OCI-LY7 (cell line): ENCODE measurements around the gene SH3TC1. TPM values are rescaled to one million over a fixed set of nuclear protein-coding genes. Genes with fewer than 3 reads are reported as not detected.

Source experiments
- BruUV-seq: library from RNA; stranded (reverse); fragments of 400-500 nt; replicated peaks from 2 replicates; lab custom pipeline; 2021; lab: Mats Ljungman, UMichigan
- CTCF ChIA-PET: fragments of 300-600 bp; sonication (Branson Sonifier 250); formaldehyde crosslinking; loops from one replicate; lab custom pipeline; 2022; ENCODE audit warnings: antibody characterized with exemption; ENCODE audit not compliant: unreplicated experiment; lab: Charles Lee
- POLR2A ChIA-PET: fragments of 300-600 bp; sonication (Branson Sonifier 250); formaldehyde crosslinking; loops from one replicate; lab custom pipeline; 2022; ENCODE audit warnings: antibody characterized with exemption; lab: Charles Lee
- DNase-seq: peaks from one replicate; pipeline ENCODE4 v3.0.0-alpha.2; 2015; ENCODE audit warnings: low spot score
- H2AFZ ChIP-seq: fragments of 200-600 bp; sonication (generic), shearing (Covaris generic); 2 replicates; pipeline ENCODE4 v1.6.1; 2014; ENCODE audit warnings: mild to moderate bottlenecking, antibody characterized with exemption, low read length, moderate library complexity
- H3K27ac ChIP-seq: fragments of 200-600 bp; sonication (generic); 2 replicates; pipeline ENCODE4 v1.5.1; 2014; ENCODE audit warnings: mixed run types, low read depth, mild to moderate bottlenecking, moderate library complexity, low read length, inconsistent platforms; ENCODE audit not compliant: poor library complexity, severe bottlenecking
- H3K36me3 ChIP-seq: fragments of 200-600 bp; sonication (generic); 2 replicates; pipeline ENCODE4 v1.6.1; 2014; ENCODE audit warnings: mild to moderate bottlenecking, antibody characterized with exemption, low read length, moderate library complexity, mixed read lengths; ENCODE audit not compliant: insufficient read depth
- H3K4me1 ChIP-seq: fragments of 200-600 bp; sonication (generic); 2 replicates; pipeline ENCODE4 v1.5.1; 2014; ENCODE audit warnings: mild to moderate bottlenecking, low read length; ENCODE audit not compliant: insufficient read depth, poor library complexity, severe bottlenecking
- H3K4me2 ChIP-seq: fragments of 200-600 bp; sonication (generic); 2 replicates; pipeline ENCODE4 v1.6.1; 2014; ENCODE audit warnings: mild to moderate bottlenecking, low read length
- H3K4me3 ChIP-seq: fragments of 200-600 bp; sonication (generic); 2 replicates; pipeline ENCODE4 v1.5.1; 2014; ENCODE audit warnings: mild to moderate bottlenecking, low read depth, low read length; ENCODE audit not compliant: poor library complexity, severe bottlenecking
- H3K79me2 ChIP-seq: fragments of 200-600 bp; sonication (generic); 2 replicates; pipeline ENCODE4 v1.6.1; 2016; ENCODE audit warnings: low read depth, mild to moderate bottlenecking, low read length, moderate library complexity, mixed read lengths; ENCODE audit not compliant: insufficient read depth
- H3K9me2 ChIP-seq: fragments of 200-600 bp; sonication (generic); 2 replicates; pipeline ENCODE4 v1.6.1; 2016; ENCODE audit warnings: mild to moderate bottlenecking, low read length, mixed read lengths; ENCODE audit not compliant: insufficient read depth
- H3K9me3 ChIP-seq: fragments of 200-600 bp; sonication (generic); 2 replicates; pipeline ENCODE4 v1.6.1; 2014; ENCODE audit warnings: mild to moderate bottlenecking, mixed run types, low read length, mixed read lengths
- H4K20me1 ChIP-seq: fragments of 200-600 bp; sonication (generic); 2 replicates; pipeline ENCODE4 v1.6.1; 2014; ENCODE audit warnings: mild to moderate bottlenecking, antibody characterized with exemption, low read length, moderate library complexity, mixed read lengths; ENCODE audit not compliant: insufficient read depth
- CTCF ChIP-seq: fragments of 200-600 bp; sonication (generic); conservative IDR thresholded peaks from 2 replicates; pipeline ENCODE4 v1.5.1; 2014; ENCODE audit warnings: mild to moderate bottlenecking, antibody characterized with exemption, low read length, moderate library complexity, mixed read lengths
- EZH2phosphoT487 ChIP-seq: fragments of 200-600 bp; sonication (generic); IDR thresholded peaks from 2 replicates; pipeline ENCODE4 v1.6.1; 2018; ENCODE audit warnings: low read depth, borderline replicate concordance, mild to moderate bottlenecking, mixed run types, antibody characterized with exemption, low read length, moderate library complexity, mixed read lengths
- intact Hi-C: fragments of 100-400 bp; cut with micrococcal nuclease; formaldehyde crosslinking; loops from one replicate; pipeline ENCODE4 v1.10.0; 2022; ENCODE audit not compliant: unreplicated experiment
- total RNA-seq, 2 experiments: library from RNA; depleted of rRNA in 1 of 2; stranded (reverse); fragments of >200 nt in 1 of 2; shearing (Covaris generic) in 1 of 2; gene quantifications; 2 replicates each; pipeline ENCODE4 v1.2.3, GENCODE V29; 2014 to 2022

SH3TC1 gene
- total RNA-seq, 2 experiments from 2014 or later: 17.5 to 42.4 TPM

DNA sequence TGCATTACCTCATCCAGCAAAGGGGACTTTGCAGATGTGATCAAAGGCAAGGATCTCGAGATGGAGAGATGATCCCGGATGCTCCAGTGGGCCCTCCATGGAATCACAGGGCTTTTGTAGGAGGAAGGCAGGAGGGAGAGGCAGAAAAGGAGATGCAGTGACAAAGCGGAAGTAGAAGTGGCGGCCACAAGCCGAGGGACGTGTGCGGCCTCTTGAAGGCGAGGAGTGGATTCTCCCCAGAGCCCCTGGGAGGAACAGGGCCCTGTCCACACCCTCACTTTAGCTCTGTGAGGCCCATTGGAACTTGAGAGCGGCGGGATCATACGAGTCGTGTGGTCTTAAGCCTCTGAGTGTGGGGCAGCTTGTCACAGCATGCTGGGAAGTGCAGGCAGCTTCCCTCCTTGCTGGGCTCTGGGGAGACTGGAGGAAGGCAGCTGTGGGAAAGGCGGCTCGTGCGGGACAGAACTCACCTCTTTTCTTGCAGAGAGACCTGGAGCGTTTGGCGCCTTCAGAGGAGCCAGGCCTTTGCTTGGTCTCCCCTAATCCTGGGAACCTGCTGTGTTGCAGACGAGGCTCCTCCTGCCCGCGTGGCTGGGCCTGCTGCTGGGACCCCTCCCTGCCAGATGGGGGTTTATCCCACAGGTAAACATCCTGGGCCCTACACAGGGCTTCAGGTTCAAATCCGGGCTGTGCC lies 10.2 kb downstream of the SH3TC1 start:
- H3K27ac ChIP-seq: no peak overlapping the region
- TF ChIP-seq EZH2phosphoT487: no peak
- no peak for TF ChIP-seq CTCF
- ChIA-PET CTCF (no interaction called here), POLR2A (no interaction called here)
- no peak overlapping the region for H3K4me3 ChIP-seq
- no peak overlapping the region for H3K4me2 ChIP-seq
- no peak overlapping the region for H2AFZ ChIP-seq
- no peaks in the 10 kb centered on the region for H3K36me3 ChIP-seq
- DNase-seq: no peak
- intact Hi-C loops: no loop called here
- H3K9me3 ChIP-seq: no peaks in the 10 kb centered on the region
- no peaks in the 10 kb centered on the region for H3K4me1 ChIP-seq
- no peaks in the 10 kb centered on the region for H3K79me2 ChIP-seq
- no peaks in the 10 kb centered on the region for H3K9me2 ChIP-seq
- no TSS peak for BruUV-seq
- H4K20me1 ChIP-seq: no peaks in the 10 kb centered on the region

DNA sequence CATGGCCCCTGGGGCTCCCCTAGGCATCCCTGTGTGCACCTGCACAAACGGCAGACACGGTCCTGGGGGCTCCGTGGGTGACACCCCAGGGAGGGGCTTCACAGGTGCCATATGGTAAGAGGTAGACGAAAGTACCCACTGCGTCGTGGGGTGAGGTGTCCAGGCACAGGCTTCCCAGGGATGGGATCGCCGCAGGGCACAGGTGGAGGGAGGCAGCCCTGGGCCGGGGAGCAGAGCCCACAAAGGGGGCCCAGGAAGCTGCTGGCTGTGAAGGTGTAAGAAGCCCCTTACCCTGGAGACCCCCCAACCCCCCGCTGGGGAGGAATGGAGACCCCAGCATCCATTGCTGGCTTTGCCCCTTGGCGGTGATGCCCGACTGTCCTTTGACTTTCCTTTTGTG lies 10.9 kb downstream of the SH3TC1 start:
- no peaks in the 10 kb centered on the region for H3K4me1 ChIP-seq
- H3K79me2 ChIP-seq: no peaks in the 10 kb centered on the region
- ChIA-PET POLR2A (interaction anchor here (0.6 kb wide), 2 partner anchors 18 to 84 kb away, joined by 4 read pairs; no protein-coding TSS in a partner anchor), CTCF (no interaction called here)
- no peak overlapping the region for H3K4me2 ChIP-seq
- DNase-seq: no peak
- intact Hi-C loops: no loop called here
- H2AFZ ChIP-seq: no peak overlapping the region
- H3K4me3 ChIP-seq: no peak overlapping the region
- H3K27ac ChIP-seq: no peak overlapping the region
- H4K20me1 ChIP-seq: no peaks in the 10 kb centered on the region
- TF ChIP-seq CTCF (no peak), EZH2phosphoT487 (no peak)
- no peaks in the 10 kb centered on the region for H3K9me2 ChIP-seq
- no peaks in the 10 kb centered on the region for H3K36me3 ChIP-seq
- no TSS peak for BruUV-seq
- no peaks in the 10 kb centered on the region for H3K9me3 ChIP-seq

DNA sequence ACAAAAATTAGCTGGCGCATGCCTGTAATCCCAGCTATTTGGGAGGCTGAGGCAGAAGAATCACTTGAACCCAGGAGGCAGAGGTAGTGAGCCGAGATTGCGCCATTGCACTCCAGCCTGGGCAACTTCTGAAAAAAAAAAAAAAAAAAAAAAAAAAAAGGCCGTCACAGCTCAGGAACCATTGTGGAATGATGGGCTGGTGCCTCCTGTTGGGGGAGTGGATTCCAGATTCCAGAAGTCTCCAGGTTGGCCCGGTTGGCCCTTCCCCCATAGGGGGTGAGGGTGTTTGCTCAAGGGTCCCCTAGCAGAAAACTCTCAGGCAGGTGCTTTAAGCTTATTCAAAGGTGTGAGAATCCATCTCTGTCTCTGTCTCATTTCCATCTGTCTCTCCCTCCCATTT lies 11.5 kb downstream of the SH3TC1 start:
- CTCF ChIA-PET: no interaction called here
- POLR2A ChIA-PET: interaction anchor here (0.6 kb wide), 3 partner anchors 8 to 84 kb away, joined by 3 to 4 read pairs (median 4); no protein-coding TSS in a partner anchor
- H4K20me1 ChIP-seq: no peaks in the 10 kb centered on the region
- no peaks in the 10 kb centered on the region for H3K36me3 ChIP-seq
- no TSS peak for BruUV-seq
- no peak overlapping the region for H3K4me2 ChIP-seq
- TF ChIP-seq CTCF: no peak
- no peak for TF ChIP-seq EZH2phosphoT487
- H3K4me1 ChIP-seq: no peaks in the 10 kb centered on the region
- no peak for DNase-seq
- no peaks in the 10 kb centered on the region for H3K9me3 ChIP-seq
- H3K4me3 ChIP-seq: no peak overlapping the region
- no peaks in the 10 kb centered on the region for H3K9me2 ChIP-seq
- no peak overlapping the region for H2AFZ ChIP-seq
- intact Hi-C loops: no loop called here
- no peaks in the 10 kb centered on the region for H3K79me2 ChIP-seq
- H3K27ac ChIP-seq: no peak overlapping the region
